Measurements from ENCODE around the gene RASA3. TPM values are rescaled to one million over a fixed set of nuclear protein-coding genes. Genes with fewer than 3 reads are reported as not detected.

RASA3 gene
- total and polyA plus RNA-seq, 9 of the 15 experiments (the other 6 are each of a cell fraction or from before 2014, with no cell fraction given) = 0.72 to 25.3 (median 14.4) TPM

DNA sequence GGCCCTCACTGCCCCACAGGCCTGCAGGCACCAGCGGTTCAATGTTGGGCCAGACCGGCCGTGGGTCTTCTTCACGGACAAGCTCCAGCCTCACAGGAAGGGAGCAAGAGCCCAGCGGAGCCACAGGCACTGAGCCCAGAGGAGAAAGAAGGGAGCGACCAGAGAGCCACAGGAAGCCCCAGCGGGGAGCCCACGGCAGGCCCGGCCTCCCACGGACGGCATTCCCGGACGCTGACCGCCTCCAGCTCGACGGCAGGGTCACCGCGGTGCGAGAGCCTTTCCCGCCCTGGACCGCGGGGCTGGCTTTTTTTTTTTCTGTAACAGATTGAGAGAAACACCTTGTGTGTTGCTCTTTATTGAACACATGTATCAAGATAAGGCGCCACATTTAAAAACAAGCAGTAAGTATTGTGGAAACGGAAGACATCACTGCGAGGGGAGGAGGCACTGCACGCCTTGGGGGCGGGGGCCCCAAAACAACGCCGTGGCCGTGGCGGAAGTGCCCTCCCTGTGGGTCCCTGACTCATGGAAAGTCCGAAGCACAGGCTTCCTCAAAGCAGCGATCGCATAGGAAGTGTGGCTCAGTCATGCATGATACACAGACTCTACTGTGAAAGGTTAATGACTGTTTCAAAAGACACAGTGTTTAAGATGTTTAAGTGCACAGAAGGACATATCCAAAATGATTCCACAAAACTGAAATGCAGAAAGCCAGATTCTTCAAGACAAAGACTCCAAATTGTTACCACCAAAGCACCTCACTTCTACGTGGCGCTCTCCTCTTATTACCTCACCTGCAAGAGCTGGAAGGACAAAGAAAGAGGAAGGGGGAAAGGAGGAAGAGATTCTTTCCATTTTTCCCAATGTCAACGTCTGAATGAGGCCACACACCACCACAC, 3.5 kb downstream of the RASA3 start (continued):
- peak; percentile 72 for TF ChIP-seq JUND (IDR thresholded peaks at IDR 0.05; ENCODE audit: borderline replicate concordance, low read depth, low read length)
- TF ChIP-seq JUND (tag; IDR thresholded peaks at IDR 0.05; ENCODE audit: borderline replicate concordance, low read depth, low read length) = peak; percentile 36; the same call in 2 of the 3 replicates
- TF ChIP-seq, protein P1, sequence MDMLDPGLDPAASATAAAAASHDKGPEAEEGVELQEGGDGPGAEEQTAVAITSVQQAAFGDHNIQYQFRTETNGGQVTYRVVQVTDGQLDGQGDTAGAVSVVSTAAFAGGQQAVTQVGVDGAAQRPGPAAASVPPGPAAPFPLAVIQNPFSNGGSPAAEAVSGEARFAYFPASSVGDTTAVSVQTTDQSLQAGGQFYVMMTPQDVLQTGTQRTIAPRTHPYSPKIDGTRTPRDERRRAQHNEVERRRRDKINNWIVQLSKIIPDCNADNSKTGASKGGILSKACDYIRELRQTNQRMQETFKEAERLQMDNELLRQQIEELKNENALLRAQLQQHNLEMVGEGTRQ (CRISPR knock-in tag; IDR thresholded peaks at IDR 0.05) = no peak
- TF ChIP-seq CBFB (CRISPR knock-in tag; IDR thresholded peaks at IDR 0.05) = no peak
- no peak for TF ChIP-seq ZNF696 (CRISPR knock-in tag; conservative IDR thresholded peaks at IDR 0.05)
- TF ChIP-seq RBM39 (optimal IDR thresholded peaks at IDR 0.05; ENCODE audit: low read depth, low read length) = no peak
- TF ChIP-seq, protein P2, sequence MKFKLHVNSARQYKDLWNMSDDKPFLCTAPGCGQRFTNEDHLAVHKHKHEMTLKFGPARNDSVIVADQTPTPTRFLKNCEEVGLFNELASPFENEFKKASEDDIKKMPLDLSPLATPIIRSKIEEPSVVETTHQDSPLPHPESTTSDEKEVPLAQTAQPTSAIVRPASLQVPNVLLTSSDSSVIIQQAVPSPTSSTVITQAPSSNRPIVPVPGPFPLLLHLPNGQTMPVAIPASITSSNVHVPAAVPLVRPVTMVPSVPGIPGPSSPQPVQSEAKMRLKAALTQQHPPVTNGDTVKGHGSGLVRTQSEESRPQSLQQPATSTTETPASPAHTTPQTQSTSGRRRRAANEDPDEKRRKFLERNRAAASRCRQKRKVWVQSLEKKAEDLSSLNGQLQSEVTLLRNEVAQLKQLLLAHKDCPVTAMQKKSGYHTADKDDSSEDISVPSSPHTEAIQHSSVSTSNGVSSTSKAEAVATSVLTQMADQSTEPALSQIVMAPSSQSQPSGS (CRISPR knock-in tag; IDR thresholded peaks at IDR 0.05) = no peak
- TF ChIP-seq, protein P3, sequence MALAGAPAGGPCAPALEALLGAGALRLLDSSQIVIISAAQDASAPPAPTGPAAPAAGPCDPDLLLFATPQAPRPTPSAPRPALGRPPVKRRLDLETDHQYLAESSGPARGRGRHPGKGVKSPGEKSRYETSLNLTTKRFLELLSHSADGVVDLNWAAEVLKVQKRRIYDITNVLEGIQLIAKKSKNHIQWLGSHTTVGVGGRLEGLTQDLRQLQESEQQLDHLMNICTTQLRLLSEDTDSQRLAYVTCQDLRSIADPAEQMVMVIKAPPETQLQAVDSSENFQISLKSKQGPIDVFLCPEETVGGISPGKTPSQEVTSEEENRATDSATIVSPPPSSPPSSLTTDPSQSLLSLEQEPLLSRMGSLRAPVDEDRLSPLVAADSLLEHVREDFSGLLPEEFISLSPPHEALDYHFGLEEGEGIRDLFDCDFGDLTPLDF (CRISPR knock-in tag; IDR thresholded peaks at IDR 0.05) = no peak
- peak; percentile 36 to 67; a peak in 3 of 4 replicates for TF ChIP-seq MAZ (CRISPR knock-in tag; conservative IDR thresholded peaks at IDR 0.05 in 1 of 2, IDR thresholded peaks at IDR 0.05 in 1 of 2)
- TF ChIP-seq, protein P4, sequence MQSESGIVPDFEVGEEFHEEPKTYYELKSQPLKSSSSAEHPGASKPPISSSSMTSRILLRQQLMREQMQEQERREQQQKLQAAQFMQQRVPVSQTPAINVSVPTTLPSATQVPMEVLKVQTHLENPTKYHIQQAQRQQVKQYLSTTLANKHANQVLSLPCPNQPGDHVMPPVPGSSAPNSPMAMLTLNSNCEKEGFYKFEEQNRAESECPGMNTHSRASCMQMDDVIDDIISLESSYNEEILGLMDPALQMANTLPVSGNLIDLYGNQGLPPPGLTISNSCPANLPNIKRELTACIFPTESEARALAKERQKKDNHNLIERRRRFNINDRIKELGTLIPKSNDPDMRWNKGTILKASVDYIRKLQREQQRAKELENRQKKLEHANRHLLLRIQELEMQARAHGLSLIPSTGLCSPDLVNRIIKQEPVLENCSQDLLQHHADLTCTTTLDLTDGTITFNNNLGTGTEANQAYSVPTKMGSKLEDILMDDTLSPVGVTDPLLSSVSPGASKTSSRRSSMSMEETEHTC (IDR thresholded peaks at IDR 0.05) = no peak
- 0 out of 2 replicates have a peak, but pooled peaks have one; percentile 10 for TF ChIP-seq MTA3 (IDR thresholded peaks at IDR 0.05; ENCODE audit: borderline replicate concordance)
- TF ChIP-seq, protein P5, sequence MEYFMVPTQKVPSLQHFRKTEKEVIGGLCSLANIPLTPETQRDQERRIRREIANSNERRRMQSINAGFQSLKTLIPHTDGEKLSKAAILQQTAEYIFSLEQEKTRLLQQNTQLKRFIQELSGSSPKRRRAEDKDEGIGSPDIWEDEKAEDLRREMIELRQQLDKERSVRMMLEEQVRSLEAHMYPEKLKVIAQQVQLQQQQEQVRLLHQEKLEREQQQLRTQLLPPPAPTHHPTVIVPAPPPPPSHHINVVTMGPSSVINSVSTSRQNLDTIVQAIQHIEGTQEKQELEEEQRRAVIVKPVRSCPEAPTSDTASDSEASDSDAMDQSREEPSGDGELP (CRISPR knock-in tag; IDR thresholded peaks at IDR 0.05; ENCODE audit: borderline replicate concordance) = peak; percentile 77
- peak; percentile 45 for TF ChIP-seq EGR1 (conservative IDR thresholded peaks at IDR 0.05)
- TF ChIP-seq SMAD1 (IDR thresholded peaks at IDR 0.05; ENCODE audit: low read depth, low read length, partially characterized antibody) = peak; percentile 37
- 0 out of 2 replicates have a peak, but pooled peaks have one; percentile 22 for TF ChIP-seq ZNF263 (CRISPR knock-in tag; IDR thresholded peaks at IDR 0.05; ENCODE audit: borderline replicate concordance)
- TF ChIP-seq RBFOX2 (IDR thresholded peaks at IDR 0.05; ENCODE audit: low read depth, low read length) = peak; percentile 71
- TF ChIP-seq ZNF77 (CRISPR knock-in tag; IDR thresholded peaks at IDR 0.05) = no peak
- 0 out of 2 replicates have a peak, but pooled peaks have one; percentile 36 for TF ChIP-seq NFRKB (IDR thresholded peaks at IDR 0.05; ENCODE audit: low read depth)
- no peak for TF ChIP-seq ZSCAN32 (CRISPR knock-in tag; IDR thresholded peaks at IDR 0.05)
- TF ChIP-seq ZNF76 (CRISPR knock-in tag; IDR thresholded peaks at IDR 0.05; ENCODE audit: borderline replicate concordance) = no peak
- TF ChIP-seq CXXC5 (CRISPR knock-in tag; IDR thresholded peaks at IDR 0.05) = peak; percentile 83

All from K562 (cell line).